Progenitor cell of endocrine pancreas (in vitro differentiated cells): ENCODE results near the gene PIR. TPM values are rescaled to one million over a fixed set of nuclear protein-coding genes. Genes with fewer than 3 reads are reported as not detected.
A peak's percentile ranks its signal among the peaks of the same experiment; 100 is the strongest.

ENCODE experiments used
- DNase-seq: peaks from one replicate; pipeline ENCODE4 v3.0.0; 2021; ENCODE audit warnings: low spot score; ENCODE audit not compliant: unreplicated experiment
- H3K27ac Mint-ChIP-seq: 2 replicates; pipeline ENCODE4 v1.8.0; 2021; ENCODE audit warnings: mild to moderate bottlenecking, moderate library complexity, mixed read lengths
- H3K27me3 Mint-ChIP-seq: 2 replicates; pipeline ENCODE4 v1.8.0; 2021; ENCODE audit warnings: mixed read lengths
- H3K36me3 Mint-ChIP-seq: 2 replicates; pipeline ENCODE4 v1.8.0; 2022; ENCODE audit warnings: mixed read lengths; ENCODE audit not compliant: insufficient read depth
- H3K4me1 Mint-ChIP-seq: 2 replicates; pipeline ENCODE4 v1.8.0; 2021; ENCODE audit warnings: low read depth, mixed read lengths
- H3K4me3 Mint-ChIP-seq: 2 replicates; pipeline ENCODE4 v1.8.0; 2021; ENCODE audit warnings: low read depth, mild to moderate bottlenecking, moderate library complexity, mixed read lengths
- H3K9me3 Mint-ChIP-seq: 2 replicates; pipeline ENCODE4 v1.8.0; 2021; ENCODE audit warnings: low read depth, mixed read lengths
- total RNA-seq: library from RNA; stranded (reverse); gene quantifications from 2 replicates; pipeline ENCODE4 v1.2.1, GENCODE V29; 2021
- TF ChIP-seq, protein P1 (sequence below): fragments of 200-600 bp; sonication (generic); IDR thresholded peaks from one replicate; pipeline ENCODE4 v1.5.0; 2021; ENCODE audit warnings: antibody characterized with exemption, mild to moderate bottlenecking; ENCODE audit not compliant: unreplicated experiment

The PIR gene
- total RNA-seq, 1 donor from 2014 or later, result 14.9 TPM

DNA sequence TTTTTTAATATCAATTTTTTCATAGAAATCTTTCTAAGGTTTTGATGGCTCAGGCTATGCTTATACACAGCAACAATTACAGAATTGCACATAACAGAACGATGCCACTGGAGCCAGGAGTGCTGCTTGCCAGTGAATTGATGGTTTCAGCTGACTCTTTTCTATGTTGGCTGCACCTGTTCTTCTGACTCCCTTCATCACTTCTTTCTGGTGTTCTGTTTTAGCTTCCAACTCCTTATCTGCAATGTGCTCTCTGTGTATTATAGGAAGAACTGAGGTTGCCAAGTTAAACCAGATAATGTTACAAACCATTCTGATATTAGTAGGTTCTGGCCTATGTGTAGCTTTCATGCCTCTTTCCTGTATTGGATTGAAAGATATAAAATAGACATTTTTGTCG lies 97.3 kb downstream of the PIR start:
- Mint-ChIP-seq H3K4me3 (no peak overlapping the region), H3K27me3 (no peaks in the 10 kb centered on the region), H3K4me1 (peaks cover 6% of the 10 kb centered on the region), H3K27ac (no peak overlapping the region), H3K36me3 (peaks cover 2% of the 10 kb centered on the region), H3K9me3 (peaks cover 8% of the 10 kb centered on the region)
- DNase-seq, result no peak
- TF ChIP-seq, protein P1, sequence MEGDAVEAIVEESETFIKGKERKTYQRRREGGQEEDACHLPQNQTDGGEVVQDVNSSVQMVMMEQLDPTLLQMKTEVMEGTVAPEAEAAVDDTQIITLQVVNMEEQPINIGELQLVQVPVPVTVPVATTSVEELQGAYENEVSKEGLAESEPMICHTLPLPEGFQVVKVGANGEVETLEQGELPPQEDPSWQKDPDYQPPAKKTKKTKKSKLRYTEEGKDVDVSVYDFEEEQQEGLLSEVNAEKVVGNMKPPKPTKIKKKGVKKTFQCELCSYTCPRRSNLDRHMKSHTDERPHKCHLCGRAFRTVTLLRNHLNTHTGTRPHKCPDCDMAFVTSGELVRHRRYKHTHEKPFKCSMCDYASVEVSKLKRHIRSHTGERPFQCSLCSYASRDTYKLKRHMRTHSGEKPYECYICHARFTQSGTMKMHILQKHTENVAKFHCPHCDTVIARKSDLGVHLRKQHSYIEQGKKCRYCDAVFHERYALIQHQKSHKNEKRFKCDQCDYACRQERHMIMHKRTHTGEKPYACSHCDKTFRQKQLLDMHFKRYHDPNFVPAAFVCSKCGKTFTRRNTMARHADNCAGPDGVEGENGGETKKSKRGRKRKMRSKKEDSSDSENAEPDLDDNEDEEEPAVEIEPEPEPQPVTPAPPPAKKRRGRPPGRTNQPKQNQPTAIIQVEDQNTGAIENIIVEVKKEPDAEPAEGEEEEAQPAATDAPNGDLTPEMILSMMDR, result no peak

DNA sequence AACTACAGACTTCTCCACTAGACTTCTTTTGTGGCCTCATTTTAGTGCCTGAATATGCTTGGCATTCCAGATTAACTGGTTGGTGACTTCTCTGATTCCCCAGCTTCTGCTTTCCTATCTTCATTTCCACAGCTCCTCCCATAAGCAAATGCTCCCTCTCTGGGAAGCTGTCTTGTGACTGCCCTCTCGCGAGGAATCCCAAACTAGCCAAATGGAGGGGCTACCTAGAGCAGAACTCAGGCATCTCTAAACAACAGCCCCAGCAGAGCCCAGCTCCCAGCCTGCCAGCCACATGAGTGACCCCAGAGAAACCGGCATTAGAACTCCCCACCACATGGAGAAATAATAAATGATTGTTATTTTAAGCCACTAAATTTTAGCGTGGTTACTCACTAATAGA lies 101.3 kb downstream of the PIR start:
- TF ChIP-seq, protein P1, result no peak
- Mint-ChIP-seq H3K4me1 (no peaks in the 10 kb centered on the region), H3K9me3 (no peaks in the 10 kb centered on the region), H3K27me3 (no peaks in the 10 kb centered on the region), H3K27ac (no peak overlapping the region), H3K4me3 (no peak overlapping the region), H3K36me3 (peaks cover 1% of the 10 kb centered on the region)
- no peak for DNase-seq

DNA sequence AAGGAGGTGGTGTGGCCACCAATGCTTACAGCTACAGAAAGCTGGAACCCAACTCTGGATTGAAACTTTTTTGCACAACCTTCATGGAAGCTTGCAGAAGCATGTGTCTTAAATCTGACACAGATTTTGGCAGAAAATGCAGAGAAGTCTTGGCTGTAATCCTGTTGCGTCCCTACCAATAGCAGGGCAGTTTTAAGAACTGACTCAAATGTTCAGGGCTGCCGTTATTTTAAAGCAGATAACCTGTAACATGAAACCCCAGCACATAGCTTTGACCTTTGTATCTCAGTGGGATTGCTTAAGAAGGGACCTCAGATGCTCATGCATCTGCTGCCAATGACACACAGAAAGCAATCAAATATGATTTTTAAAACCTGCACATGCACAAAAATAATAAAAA lies 108.8 kb downstream of the PIR start, which contains the start of gene VEGFD:
Gene VEGFD (minus strand): TSS at position 110 of the 400 bp plus-strand sequence. CDS start 467 bp downstream, outside the sequence.
- Mint-ChIP-seq H3K4me3 (no peak within 1 kb of the TSS), H3K36me3 (peaks cover 1% of the 10 kb centered on the region), H3K27ac (no peak within 1 kb of the TSS), H3K27me3 (no peaks in the 10 kb centered on the region), H3K9me3 (no peaks in the 10 kb centered on the region), H3K4me1 (peaks cover 9% of the 10 kb centered on the region)
- no peak for DNase-seq
- TF ChIP-seq, protein P1, result no peak

DNA sequence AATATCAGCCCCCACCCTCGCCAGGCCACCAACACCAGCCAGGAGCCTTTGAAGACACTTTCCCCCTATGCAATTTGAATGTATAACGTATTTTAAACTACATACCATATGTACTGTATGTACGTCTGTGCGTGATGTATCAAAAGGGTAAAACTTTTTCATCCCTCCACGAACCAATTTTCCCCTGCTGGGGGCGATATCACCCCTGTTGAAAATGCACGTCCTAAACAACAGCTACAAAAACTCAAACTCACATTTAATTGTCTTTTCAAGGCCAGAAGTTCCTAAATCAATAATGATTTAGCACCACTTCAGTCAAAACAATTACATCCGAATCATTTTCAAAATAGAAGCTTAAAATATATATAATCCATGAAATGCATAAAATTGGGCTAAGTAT lies 110.3 kb downstream of the PIR start:
- peaks cover 1% of the 10 kb centered on the region for H3K36me3 Mint-ChIP-seq
- DNase-seq, result no peak
- TF ChIP-seq, protein P1, result peak; percentile 34
- H3K27me3 Mint-ChIP-seq, result no peaks in the 10 kb centered on the region
- H3K27ac Mint-ChIP-seq, result no peak overlapping the region
- H3K9me3 Mint-ChIP-seq, result no peaks in the 10 kb centered on the region
- no peak overlapping the region for H3K4me3 Mint-ChIP-seq
- peaks cover 9% of the 10 kb centered on the region for H3K4me1 Mint-ChIP-seq

DNA sequence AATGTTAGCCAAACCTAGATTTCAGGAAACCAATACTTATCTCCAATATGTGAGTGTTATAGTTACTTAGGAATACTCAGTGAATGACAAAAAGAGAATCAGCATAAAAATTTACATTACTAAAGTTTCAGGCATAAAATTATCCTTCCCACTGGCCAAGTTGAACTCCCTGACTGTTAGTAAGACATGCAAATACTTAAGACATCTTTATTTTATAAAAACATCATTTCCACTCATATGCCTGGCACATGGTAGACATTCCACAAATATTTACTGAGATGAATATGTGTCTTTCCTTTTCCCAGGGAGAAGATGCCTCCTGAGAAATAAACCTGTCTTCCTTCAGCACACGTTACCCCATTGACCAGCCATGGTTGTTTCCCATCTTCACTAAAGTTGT lies 116.2 kb downstream of the PIR start:
- Mint-ChIP-seq H3K4me3 (no peak overlapping the region), H3K36me3 (no peaks in the 10 kb centered on the region), H3K9me3 (peaks cover 3% of the 10 kb centered on the region), H3K27ac (no peak overlapping the region), H3K4me1 (no peaks in the 10 kb centered on the region), H3K27me3 (no peaks in the 10 kb centered on the region)
- DNase-seq, result no peak
- TF ChIP-seq, protein P1, result no peak
